OCI-LY7 (cell line): Measurements from ENCODE around the gene BEND3. TPM values are rescaled to one million over a fixed set of nuclear protein-coding genes. Genes with fewer than 3 reads are reported as not detected.
"Not testable (repeated sequence)": the region's sequence is repeated elsewhere in the genome, so short reads cannot be mapped to it uniquely, and the experiment has no call there.

Experiments used
- BruUV-seq: library from RNA; stranded (reverse); fragments of 400-500 nt; replicated peaks from 2 replicates; lab custom pipeline; 2021; lab: Mats Ljungman, UMichigan
- CTCF ChIA-PET: fragments of 300-600 bp; sonication (Branson Sonifier 250); formaldehyde crosslinking; loops from one replicate; lab custom pipeline; 2022; ENCODE audit warnings: antibody characterized with exemption; ENCODE audit not compliant: unreplicated experiment; lab: Charles Lee
- POLR2A ChIA-PET: fragments of 300-600 bp; sonication (Branson Sonifier 250); formaldehyde crosslinking; loops from one replicate; lab custom pipeline; 2022; ENCODE audit warnings: antibody characterized with exemption; lab: Charles Lee
- DNase-seq: peaks from one replicate; pipeline ENCODE4 v3.0.0-alpha.2; 2015; ENCODE audit warnings: low spot score
- H2AFZ ChIP-seq: fragments of 200-600 bp; sonication (generic), shearing (Covaris generic); 2 replicates; pipeline ENCODE4 v1.6.1; 2014; ENCODE audit warnings: mild to moderate bottlenecking, antibody characterized with exemption, low read length, moderate library complexity
- H3K27ac ChIP-seq: fragments of 200-600 bp; sonication (generic); 2 replicates; pipeline ENCODE4 v1.5.1; 2014; ENCODE audit warnings: mixed run types, low read depth, mild to moderate bottlenecking, moderate library complexity, low read length, inconsistent platforms; ENCODE audit not compliant: poor library complexity, severe bottlenecking
- H3K36me3 ChIP-seq: fragments of 200-600 bp; sonication (generic); 2 replicates; pipeline ENCODE4 v1.6.1; 2014; ENCODE audit warnings: mild to moderate bottlenecking, antibody characterized with exemption, low read length, moderate library complexity, mixed read lengths; ENCODE audit not compliant: insufficient read depth
- H3K4me1 ChIP-seq: fragments of 200-600 bp; sonication (generic); 2 replicates; pipeline ENCODE4 v1.5.1; 2014; ENCODE audit warnings: mild to moderate bottlenecking, low read length; ENCODE audit not compliant: insufficient read depth, poor library complexity, severe bottlenecking
- H3K4me2 ChIP-seq: fragments of 200-600 bp; sonication (generic); 2 replicates; pipeline ENCODE4 v1.6.1; 2014; ENCODE audit warnings: mild to moderate bottlenecking, low read length
- H3K4me3 ChIP-seq: fragments of 200-600 bp; sonication (generic); 2 replicates; pipeline ENCODE4 v1.5.1; 2014; ENCODE audit warnings: mild to moderate bottlenecking, low read depth, low read length; ENCODE audit not compliant: poor library complexity, severe bottlenecking
- H3K79me2 ChIP-seq: fragments of 200-600 bp; sonication (generic); 2 replicates; pipeline ENCODE4 v1.6.1; 2016; ENCODE audit warnings: low read depth, mild to moderate bottlenecking, low read length, moderate library complexity, mixed read lengths; ENCODE audit not compliant: insufficient read depth
- H3K9me2 ChIP-seq: fragments of 200-600 bp; sonication (generic); 2 replicates; pipeline ENCODE4 v1.6.1; 2016; ENCODE audit warnings: mild to moderate bottlenecking, low read length, mixed read lengths; ENCODE audit not compliant: insufficient read depth
- H3K9me3 ChIP-seq: fragments of 200-600 bp; sonication (generic); 2 replicates; pipeline ENCODE4 v1.6.1; 2014; ENCODE audit warnings: mild to moderate bottlenecking, mixed run types, low read length, mixed read lengths
- H4K20me1 ChIP-seq: fragments of 200-600 bp; sonication (generic); 2 replicates; pipeline ENCODE4 v1.6.1; 2014; ENCODE audit warnings: mild to moderate bottlenecking, antibody characterized with exemption, low read length, moderate library complexity, mixed read lengths; ENCODE audit not compliant: insufficient read depth
- CTCF ChIP-seq: fragments of 200-600 bp; sonication (generic); conservative IDR thresholded peaks from 2 replicates; pipeline ENCODE4 v1.5.1; 2014; ENCODE audit warnings: mild to moderate bottlenecking, antibody characterized with exemption, low read length, moderate library complexity, mixed read lengths
- EZH2phosphoT487 ChIP-seq: fragments of 200-600 bp; sonication (generic); IDR thresholded peaks from 2 replicates; pipeline ENCODE4 v1.6.1; 2018; ENCODE audit warnings: low read depth, borderline replicate concordance, mild to moderate bottlenecking, mixed run types, antibody characterized with exemption, low read length, moderate library complexity, mixed read lengths
- intact Hi-C: fragments of 100-400 bp; cut with micrococcal nuclease; formaldehyde crosslinking; loops from one replicate; pipeline ENCODE4 v1.10.0; 2022; ENCODE audit not compliant: unreplicated experiment
- total RNA-seq, 2 experiments: library from RNA; depleted of rRNA in 1 of 2; stranded (reverse); fragments of >200 nt in 1 of 2; shearing (Covaris generic) in 1 of 2; gene quantifications; 2 replicates each; pipeline ENCODE4 v1.2.3, GENCODE V29; 2014 to 2022

BEND3 gene
- total RNA-seq, 2 experiments from 2014 or later = 11.7 to 14.3 TPM

GRCh38 chr6:107098436-107099307, 16.6 kb downstream of the BEND3 start:
- Histone ChIP-seq H3K4me1 (peaks cover 38% of the 10 kb centered on the region), H3K36me3 (peaks cover 42% of the 10 kb centered on the region), H3K4me3 (no peak overlapping the region), H2AFZ (no peak overlapping the region), H3K79me2 (peaks cover 16% of the 10 kb centered on the region; the same call in 1 of the 2 replicates), H3K4me2 (no peak overlapping the region), H3K27ac (no peak overlapping the region), H3K9me2 (no peaks in the 10 kb centered on the region), H3K9me3 (no peaks in the 10 kb centered on the region), H4K20me1 (no peaks in the 10 kb centered on the region)
- TF ChIP-seq CTCF (no peak), EZH2phosphoT487 (no peak)
- BruUV-seq = no TSS peak
- ChIA-PET CTCF (no interaction called here), POLR2A (interaction anchor here (0.6 to 0.9 kb wide), 2 partner anchors 15 to 29 kb away, joined by 3 to 4 read pairs; no protein-coding TSS in a partner anchor)
- DNase-seq = no peak
- intact Hi-C loops = no loop called here

- POLR2A ChIA-PET = interaction anchor here (0.8 to 2.1 kb wide), 3 partner anchors 16 to 72 kb away, joined by 3 to 7 read pairs (median 3); no protein-coding TSS in a partner anchor
Observed at GRCh38 chr6:107084459-107084858, 30.9 kb downstream of the BEND3 start.

DNA sequence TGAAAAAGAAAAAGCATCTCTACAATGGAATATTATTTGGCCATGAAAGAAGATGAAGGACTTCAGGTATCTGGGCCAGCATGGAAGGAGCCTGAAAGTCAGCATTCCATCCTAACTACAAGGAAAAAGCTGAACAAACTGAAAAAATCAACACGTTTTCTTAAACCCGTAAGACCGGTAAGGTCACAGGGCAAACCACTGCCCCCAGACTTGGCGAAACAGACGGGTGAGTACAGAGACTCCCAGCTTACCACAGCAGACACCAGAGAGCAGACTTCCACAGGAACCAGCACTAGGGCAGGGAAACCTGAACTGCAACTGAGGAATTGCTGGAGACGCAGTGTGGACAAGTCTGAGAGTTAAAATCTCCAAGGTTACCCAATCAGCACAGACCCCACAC, 31.4 kb downstream of the BEND3 start:
- Histone ChIP-seq H3K79me2 (no peaks in the 10 kb centered on the region), H3K36me3 (peaks cover 57% of the 10 kb centered on the region), H3K4me2 (no peak overlapping the region), H2AFZ (no peak overlapping the region), H3K9me2 (no peaks in the 10 kb centered on the region), H3K4me1 (no peaks in the 10 kb centered on the region), H3K9me3 (no peaks in the 10 kb centered on the region), H4K20me1 (no peaks in the 10 kb centered on the region), H3K4me3 (no peak overlapping the region), H3K27ac (no peak overlapping the region)
- TF ChIP-seq CTCF (no peak), EZH2phosphoT487 (no peak)
- CTCF ChIA-PET = interaction anchor here (1.2 kb wide), 1 partner anchor 30 kb away, joined by 4 read pairs; no protein-coding TSS in a partner anchor
- DNase-seq = no peak
- BruUV-seq = no TSS peak
- intact Hi-C loops = no loop called here
- POLR2A ChIA-PET = interaction anchor here (1.1 to 2.1 kb wide), 2 partner anchors 17 to 24 kb away, joined by 3 to 7 read pairs; no protein-coding TSS in a partner anchor

More at GRCh38 chr6:107084459-107084858, 30.9 kb downstream of the BEND3 start:
- CTCF ChIA-PET = interaction anchor here (1.2 kb wide), 1 partner anchor 29 kb away, joined by 4 read pairs; no protein-coding TSS in a partner anchor
- H3K4me3 ChIP-seq, H2AFZ ChIP-seq, H3K27ac ChIP-seq, H3K4me2 ChIP-seq, H3K4me1 ChIP-seq, BruUV-seq, H3K79me2 ChIP-seq, H3K9me2 ChIP-seq, H3K9me3 ChIP-seq, DNase-seq, H4K20me1 ChIP-seq, intact Hi-C loops: not testable (repeated sequence)
- peaks cover 59% of the 10 kb centered on the region for H3K36me3 ChIP-seq
